NB4 (cell line): ENCODE results near the gene LDLRAD4.

Source experiments
- DNase-seq: peaks from one replicate; pipeline ENCODE4 v3.0.0; 2010; ENCODE audit warnings: low read depth
- H3K4me3 ChIP-seq: one replicate; pipeline ENCODE4 v1.5.1; 2011; ENCODE audit warnings: mild to moderate bottlenecking, low read depth, low read length, moderate library complexity
- MYC ChIP-seq: IDR thresholded peaks from 2 replicates; pipeline ENCODE4 v1.6.1; 2011; ENCODE audit warnings: low read depth, low read length
- POLR2A ChIP-seq: IDR thresholded peaks from 2 replicates; pipeline ENCODE4 v1.6.1; 2011; ENCODE audit warnings: mild to moderate bottlenecking; ENCODE audit not compliant: insufficient read length; ENCODE audit errors: extremely low read depth
- TF ChIP-seq, protein P1 (sequence below): IDR thresholded peaks from one replicate; pipeline ENCODE4 v1.5.1; 2012; ENCODE audit warnings: low read depth, low read length
- TF ChIP-seq, protein P2 (sequence below): IDR thresholded peaks from 2 replicates; pipeline ENCODE4 v1.6.1; 2011; ENCODE audit warnings: low read depth, low read length

Gene LDLRAD4

DNA sequence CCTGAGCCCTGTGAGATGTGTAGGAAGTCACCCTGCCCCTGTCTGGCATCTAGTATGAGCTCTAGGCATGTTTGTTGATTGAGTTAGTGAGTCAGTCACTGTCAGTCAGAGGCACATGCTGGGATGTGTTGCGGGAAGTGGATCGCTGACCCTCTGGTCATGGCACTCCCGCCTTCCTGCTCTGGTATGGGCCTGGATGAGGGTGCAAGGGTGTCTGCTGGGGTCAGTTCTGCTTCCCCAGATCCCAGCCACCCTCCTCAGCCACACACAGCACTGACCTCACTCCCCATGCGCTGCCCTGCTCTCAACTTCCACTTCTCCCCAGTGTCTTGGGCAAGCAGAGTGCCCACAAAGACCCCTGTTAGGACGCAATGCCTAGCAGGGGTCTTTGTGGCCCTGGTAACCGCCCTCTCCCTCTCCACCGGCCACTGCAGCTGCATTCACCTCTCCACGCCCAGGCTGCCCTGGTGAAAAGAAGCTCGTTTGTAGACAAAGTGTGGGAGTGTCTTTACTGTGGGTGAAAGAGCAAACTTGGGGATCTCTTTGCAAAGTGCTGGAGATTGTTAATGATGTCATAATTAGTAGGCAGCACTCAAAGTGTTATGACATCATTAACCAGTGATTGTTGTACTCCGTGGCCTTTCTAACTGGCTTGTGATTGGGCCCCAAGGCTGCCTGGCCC, 252.1 kb downstream of the LDLRAD4 start:
- no peak overlapping the region for H3K4me3 ChIP-seq
- no peak for DNase-seq
- TF ChIP-seq, protein P1, sequence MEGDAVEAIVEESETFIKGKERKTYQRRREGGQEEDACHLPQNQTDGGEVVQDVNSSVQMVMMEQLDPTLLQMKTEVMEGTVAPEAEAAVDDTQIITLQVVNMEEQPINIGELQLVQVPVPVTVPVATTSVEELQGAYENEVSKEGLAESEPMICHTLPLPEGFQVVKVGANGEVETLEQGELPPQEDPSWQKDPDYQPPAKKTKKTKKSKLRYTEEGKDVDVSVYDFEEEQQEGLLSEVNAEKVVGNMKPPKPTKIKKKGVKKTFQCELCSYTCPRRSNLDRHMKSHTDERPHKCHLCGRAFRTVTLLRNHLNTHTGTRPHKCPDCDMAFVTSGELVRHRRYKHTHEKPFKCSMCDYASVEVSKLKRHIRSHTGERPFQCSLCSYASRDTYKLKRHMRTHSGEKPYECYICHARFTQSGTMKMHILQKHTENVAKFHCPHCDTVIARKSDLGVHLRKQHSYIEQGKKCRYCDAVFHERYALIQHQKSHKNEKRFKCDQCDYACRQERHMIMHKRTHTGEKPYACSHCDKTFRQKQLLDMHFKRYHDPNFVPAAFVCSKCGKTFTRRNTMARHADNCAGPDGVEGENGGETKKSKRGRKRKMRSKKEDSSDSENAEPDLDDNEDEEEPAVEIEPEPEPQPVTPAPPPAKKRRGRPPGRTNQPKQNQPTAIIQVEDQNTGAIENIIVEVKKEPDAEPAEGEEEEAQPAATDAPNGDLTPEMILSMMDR: no peak
- TF ChIP-seq POLR2A (no peak), MYC (no peak)
- TF ChIP-seq, protein P2, sequence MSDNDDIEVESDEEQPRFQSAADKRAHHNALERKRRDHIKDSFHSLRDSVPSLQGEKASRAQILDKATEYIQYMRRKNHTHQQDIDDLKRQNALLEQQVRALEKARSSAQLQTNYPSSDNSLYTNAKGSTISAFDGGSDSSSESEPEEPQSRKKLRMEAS: no peak

DNA sequence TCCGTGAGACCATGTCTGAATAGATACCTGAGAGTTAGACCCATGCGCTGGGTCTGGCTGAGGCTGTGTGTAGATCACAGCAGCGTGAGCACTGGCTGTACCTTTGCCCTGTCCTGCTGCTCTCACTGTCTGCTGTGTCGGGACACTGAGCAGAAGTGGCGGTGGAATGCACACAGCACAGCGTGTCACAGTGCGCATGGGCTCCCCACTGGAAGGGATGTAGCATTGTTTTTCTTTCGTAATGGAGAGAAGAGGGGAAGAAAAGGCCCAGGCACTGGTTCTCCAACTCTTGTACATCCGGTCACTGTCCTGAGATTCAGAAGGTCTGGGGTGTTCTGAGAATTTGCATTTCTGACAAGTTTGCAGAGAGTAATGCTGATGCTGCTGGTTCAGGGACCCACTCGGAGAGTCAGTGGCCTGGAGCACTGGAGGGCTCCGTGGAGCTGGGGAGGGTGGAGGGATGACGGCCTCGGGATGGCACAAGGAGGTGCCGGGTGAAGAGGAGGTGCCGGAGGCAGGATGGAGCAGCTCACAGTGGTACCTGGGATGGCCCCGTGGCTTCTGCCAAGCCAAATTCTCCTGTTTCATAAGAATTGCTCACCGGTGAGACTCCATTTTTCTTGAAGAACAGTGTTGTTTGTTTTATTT, 252.8 kb downstream of the LDLRAD4 start:
- DNase-seq: no peak
- no peak overlapping the region for H3K4me3 ChIP-seq
- TF ChIP-seq, protein P1: no peak
- TF ChIP-seq POLR2A: no peak
- TF ChIP-seq MYC: no peak
- TF ChIP-seq, protein P2: no peak

DNA sequence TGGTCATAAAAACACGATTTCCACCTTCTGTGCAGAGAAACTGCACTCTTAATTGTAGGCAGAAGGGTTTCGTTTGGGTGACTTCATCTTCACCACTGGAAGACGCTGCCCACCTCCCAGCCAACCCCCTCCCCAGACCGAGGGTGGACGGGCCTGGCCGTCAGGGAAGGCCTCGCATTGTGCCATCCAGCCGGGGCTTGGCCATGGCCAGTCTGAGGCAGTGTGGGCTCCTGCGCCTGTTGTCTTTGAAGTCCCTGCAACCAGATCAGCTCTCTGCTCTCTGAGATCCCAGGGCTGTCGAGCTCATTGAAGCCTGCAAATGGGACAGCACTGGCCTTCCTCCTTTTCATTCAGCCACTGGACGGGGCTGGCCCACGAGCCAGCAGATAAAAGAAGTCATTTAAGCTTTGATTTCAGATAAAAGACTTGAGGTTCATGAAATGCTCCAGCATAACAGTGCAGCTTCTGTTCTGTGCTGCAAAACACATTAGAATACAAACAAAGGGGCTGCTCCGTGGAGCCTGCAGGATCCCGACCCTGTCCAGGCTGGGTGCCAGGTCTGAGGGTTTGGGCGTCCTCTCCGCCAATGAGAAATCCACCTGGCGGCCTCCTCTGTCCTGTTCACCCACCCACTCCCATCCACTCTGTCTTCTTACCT, 253.5 kb downstream of the LDLRAD4 start:
- DNase-seq: no peak
- no peak overlapping the region for H3K4me3 ChIP-seq
- TF ChIP-seq, protein P1: no peak
- TF ChIP-seq MYC: no peak
- no peak for TF ChIP-seq POLR2A
- TF ChIP-seq, protein P2: no peak

DNA sequence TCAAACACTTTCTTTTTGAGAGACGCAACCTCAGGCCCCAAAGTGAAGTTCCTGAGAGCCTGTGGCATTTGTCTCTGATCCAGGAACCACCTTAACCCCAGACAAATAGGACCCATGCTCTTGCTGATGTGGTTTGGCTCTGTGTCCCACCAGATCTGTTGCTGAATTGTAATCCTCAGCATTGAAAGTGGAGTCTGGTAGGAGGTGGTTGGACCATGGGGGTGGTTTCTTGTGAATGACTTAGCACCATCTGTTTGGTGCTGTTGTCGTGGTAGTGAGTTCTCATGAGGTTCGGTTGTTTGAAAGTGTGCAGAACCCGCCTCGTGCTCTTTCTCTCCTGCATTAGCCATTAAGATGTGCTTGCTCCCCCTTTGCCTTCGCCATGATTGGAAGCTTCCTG, 255.2 kb downstream of the LDLRAD4 start:
- TF ChIP-seq MYC: no peak
- TF ChIP-seq POLR2A: no peak
- TF ChIP-seq, protein P1: no peak
- TF ChIP-seq, protein P2: no peak
- H3K4me3 ChIP-seq: no peak overlapping the region
- DNase-seq: no peak

DNA sequence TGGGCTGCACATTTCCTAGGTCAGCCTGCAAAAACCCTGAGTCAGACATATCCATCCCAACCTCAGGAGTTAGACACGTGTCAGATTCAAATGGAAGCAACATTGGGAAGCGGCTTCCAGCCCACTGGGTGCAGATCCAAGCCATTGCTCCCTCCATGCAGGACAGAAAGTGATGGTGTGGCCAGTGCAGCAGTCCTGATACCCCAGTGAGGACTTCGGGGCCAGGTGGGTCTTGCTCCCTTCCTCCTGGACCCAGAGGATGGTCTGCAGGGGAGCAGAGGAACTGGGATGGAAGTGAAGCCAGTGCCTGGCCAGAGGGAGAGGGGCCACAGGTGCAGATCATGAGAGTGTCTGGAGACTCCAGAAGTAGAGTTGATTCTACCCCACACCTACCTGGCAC, 255.8 kb downstream of the LDLRAD4 start:
- no peak overlapping the region for H3K4me3 ChIP-seq
- DNase-seq: no peak
- TF ChIP-seq, protein P2: no peak
- TF ChIP-seq, protein P1: no peak
- TF ChIP-seq POLR2A (no peak), MYC (no peak)
